Measurements from ENCODE around the gene EFNA5.

DNA sequence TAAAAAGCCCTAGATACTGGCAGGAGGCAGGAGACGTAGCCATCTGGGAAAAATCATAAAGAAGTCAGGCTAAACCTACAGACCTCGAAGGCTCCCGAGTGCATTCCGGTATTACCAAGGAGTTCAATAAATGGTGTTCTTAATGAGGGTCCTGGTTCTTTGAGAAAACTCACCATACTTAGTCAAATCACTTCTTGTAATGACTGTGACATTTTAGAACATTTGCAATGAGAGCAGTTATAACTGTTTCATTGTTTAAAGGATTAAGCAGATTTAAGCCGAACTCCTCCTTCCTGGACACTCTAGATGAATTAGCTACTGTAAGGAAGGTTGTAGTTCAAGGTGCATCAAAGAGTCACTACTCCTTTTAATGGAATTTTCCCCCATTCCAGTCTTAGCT lies 67.8 kb downstream of the EFNA5 start:
- TF ChIP-seq, protein P1, sequence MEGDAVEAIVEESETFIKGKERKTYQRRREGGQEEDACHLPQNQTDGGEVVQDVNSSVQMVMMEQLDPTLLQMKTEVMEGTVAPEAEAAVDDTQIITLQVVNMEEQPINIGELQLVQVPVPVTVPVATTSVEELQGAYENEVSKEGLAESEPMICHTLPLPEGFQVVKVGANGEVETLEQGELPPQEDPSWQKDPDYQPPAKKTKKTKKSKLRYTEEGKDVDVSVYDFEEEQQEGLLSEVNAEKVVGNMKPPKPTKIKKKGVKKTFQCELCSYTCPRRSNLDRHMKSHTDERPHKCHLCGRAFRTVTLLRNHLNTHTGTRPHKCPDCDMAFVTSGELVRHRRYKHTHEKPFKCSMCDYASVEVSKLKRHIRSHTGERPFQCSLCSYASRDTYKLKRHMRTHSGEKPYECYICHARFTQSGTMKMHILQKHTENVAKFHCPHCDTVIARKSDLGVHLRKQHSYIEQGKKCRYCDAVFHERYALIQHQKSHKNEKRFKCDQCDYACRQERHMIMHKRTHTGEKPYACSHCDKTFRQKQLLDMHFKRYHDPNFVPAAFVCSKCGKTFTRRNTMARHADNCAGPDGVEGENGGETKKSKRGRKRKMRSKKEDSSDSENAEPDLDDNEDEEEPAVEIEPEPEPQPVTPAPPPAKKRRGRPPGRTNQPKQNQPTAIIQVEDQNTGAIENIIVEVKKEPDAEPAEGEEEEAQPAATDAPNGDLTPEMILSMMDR (IDR thresholded peaks at IDR 0.05), result no peak
- TF ChIP-seq POLR2A (IDR thresholded peaks at IDR 0.05) (no peak), EP300 (IDR thresholded peaks at IDR 0.05) (no peak), POLR2AphosphoS5 (IDR thresholded peaks at IDR 0.05) (no peak)

Measured in gastroesophageal sphincter (tissue), 3 donors.